Tongue (tissue), 2 donors: Measurements from ENCODE around the gene ALG1L2. TPM values are rescaled to one million over a fixed set of nuclear protein-coding genes. Genes with fewer than 3 reads are reported as not detected.
"Not testable (repeated sequence)": the region's sequence is repeated elsewhere in the genome, so short reads cannot be mapped to it uniquely, and the experiment has no call there.

Source experiments
- DNase-seq: peaks from one replicate; pipeline ENCODE4 v3.0.0-alpha.2; 2015
- total RNA-seq: library from RNA; depleted of rRNA; stranded (reverse); fragments of >200 nt; gene quantifications from one replicate; pipeline ENCODE4 v1.2.3, GENCODE V29; 2014

ALG1L2 gene
- total RNA-seq, 1 donor from 2014 or later: not detected

DNA sequence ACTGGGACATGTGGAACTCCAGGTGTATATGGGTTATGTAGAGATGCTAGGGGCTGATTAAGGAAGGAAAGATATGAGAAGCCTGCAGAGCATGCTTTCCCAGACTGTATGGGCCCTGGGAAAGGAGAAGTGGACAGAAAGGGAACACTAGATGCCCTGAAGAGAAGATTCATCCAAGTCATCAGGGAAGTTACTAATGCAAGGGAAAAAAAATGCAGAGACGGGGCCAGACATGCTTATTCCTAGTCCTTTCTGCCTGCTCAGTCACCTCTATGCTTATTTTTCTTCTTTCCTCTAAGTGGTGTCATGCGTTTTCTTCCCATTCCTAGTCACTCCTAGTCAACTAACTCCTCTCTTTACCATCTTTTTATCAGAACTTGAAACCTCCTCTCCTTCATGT is 43.8 kb downstream of the ALG1L2 start:
- DNase-seq: not testable (repeated sequence)

DNA sequence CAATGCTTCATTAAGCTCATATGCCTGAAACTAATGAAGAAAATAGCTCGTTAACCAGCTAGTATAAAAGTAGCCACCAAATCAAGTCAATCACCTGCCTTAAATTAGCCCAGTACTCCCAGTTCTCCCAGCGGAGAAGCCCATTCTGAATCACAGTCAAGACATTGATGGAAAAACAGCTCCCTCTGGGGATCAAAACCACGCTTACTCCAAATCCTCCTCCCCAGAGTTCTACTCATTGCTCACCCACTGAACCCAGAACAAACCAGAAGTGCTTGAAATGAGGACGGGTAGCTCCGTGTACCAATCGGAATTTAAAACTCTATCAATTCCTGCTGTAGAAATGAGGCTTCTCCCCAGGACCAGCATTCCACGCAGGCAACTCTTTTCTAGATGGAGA is 54.7 kb downstream of the ALG1L2 start:
- not testable (repeated sequence) for DNase-seq

DNA sequence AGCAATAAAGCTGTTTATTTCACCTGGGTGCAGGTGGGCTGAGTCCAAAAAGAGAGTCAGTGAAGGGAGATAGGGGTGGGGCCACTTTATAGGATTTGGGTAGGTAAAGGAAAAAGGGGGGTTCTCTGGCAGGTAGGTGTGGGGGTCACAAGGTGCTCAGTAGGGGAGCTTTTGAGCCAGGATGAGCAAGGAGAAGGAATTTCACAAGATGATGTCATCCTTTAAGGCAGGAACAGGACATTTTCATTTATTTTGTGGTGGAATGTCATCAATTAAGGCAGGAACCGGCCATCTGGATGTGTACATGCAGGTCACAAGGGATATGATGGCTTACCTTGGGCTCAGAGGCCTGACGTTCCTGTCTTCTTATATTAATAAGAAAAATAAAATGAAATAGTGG is 56.1 kb downstream of the ALG1L2 start:
- not testable (repeated sequence) for DNase-seq

DNA sequence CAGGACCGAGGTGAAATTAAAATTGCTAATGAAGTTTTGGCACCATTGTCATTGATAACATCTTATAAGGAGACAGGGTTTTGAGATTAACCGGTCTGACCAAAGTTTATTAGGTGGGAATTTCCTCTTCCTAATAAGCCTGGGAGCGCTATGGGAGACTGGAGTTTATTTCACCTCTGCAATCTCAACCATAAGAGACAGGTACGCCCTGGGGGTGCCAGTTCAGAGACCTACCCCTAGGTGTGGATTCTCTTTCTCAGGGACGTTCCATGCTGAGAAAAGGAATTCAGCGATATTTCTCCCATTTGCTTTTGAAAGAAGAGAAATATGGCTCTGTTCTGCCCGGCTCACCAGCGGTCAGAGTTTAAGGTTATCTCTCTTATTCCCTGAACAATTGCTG is 57.4 kb downstream of the ALG1L2 start:
- DNase-seq: not testable (repeated sequence)

DNA sequence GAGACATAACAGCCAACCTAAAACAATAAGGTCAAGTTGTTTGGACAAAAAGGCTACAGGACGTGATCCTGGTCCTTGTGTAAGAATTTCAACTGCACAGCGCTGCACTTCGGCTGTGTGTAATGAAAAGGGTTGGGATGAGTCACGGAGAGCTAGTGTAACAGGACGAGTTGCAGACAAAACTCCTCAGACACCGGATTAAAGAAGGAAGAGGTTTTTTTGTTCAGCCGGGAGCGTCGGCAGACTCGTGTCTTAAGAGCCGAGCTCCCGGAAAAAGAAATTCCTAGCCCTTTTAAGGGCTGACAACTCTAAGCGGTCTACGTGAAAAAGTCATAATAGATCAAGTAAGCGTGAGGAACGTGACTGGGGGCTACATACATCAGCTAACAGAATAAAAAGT is 59.1 kb downstream of the ALG1L2 start:
- not testable (repeated sequence) for DNase-seq

DNA sequence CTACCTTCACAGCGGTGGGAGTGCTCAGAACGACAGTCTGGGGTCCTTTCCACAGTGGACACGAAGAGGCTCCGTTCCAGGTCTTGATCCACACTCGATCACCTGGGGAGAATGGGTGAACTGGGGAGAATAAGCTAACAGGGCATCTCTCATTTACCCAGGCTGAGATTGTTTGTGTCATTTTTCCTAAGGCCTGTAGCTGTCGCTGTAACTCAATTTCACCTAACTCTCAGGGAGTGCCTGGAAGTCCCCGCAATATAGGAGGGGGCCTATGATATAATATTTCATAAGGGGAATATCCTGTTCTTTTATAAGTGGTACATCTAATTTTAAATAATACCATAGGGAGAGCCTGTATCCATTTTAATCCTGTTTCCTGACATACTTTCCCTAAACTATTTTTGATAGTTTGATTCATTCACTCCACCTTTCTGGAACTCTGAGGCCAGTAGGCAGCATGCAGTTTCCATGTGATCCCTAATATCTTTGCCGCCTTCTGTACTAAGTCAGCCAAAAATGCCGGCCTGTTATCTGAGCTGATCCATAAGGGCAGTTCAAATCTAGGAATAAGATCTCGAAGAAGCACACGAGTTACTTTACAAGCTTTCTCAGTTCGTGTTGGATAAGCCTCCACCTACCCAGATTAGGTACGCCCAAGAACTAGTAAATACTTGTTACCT is 62.2 kb downstream of the ALG1L2 start:
- not testable (repeated sequence) for DNase-seq

DNA sequence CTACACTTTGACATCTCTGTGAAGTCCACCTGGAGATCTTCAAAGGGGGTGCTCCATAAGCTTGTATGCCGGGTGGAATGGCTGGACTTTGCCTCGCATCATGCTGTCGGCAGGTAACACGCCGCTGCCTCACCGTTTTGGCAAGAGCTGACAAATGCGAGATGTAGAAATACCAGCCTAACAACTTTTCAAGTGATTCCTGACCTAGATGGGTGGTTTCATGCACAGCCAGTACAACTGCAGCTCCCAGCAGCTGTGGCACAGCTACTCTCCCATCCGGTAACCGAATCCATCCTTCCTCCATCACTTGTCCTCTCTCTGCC is 62.7 kb downstream of the ALG1L2 start:
- not testable (repeated sequence) for DNase-seq

DNA sequence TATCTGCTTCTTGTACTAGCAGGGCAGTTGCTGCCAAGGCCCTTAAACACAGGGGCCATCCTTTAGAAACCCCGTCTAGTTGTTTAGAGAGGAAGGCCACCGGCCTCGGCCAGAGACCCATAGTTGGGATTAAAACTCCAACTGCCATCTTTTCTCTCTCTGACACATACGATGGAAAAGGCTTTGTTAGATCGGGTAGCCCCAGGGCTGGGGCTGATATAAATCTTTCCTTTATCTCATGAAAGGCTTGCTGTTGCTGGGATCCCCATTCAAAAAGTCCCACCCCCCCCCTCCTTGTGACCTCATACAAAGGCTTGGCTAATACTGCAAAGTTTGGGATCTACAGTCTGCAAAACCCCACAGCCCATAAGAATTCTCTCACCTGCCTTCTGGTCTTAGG is 63.8 kb downstream of the ALG1L2 start:
- DNase-seq: not testable (repeated sequence)

DNA sequence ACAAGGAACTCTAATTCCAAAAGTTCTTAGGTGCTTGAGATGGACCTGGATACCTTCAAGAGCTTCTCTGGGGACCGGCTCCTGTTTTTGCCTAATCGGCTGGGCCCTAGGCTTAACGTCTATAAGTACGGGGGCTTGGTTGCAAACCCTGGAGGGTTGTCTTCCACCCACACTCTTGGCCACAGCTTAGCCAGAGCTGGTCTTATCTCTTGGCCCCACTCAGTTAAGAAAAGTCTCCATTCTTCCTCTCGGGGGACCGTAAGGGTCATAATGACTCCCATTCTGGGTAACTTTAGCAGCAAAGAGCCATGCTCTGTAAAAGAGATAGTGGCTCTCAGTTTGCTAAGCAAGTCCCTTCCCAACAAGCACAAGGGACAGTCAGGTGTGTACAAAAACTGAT is 64.8 kb downstream of the ALG1L2 start:
- not testable (repeated sequence) for DNase-seq

Other genes with a start within 250 kb of the ALG1L2 start
- 49.1 TPM for gene TMCC1, start 188.1 kb upstream of the ALG1L2 start, total RNA-seq
- 0.62 TPM for gene TRH, start 107.1 kb upstream of the ALG1L2 start, total RNA-seq